Testis (tissue), 3 donors: Measurements from ENCODE around the gene HAO2. TPM values are rescaled to one million over a fixed set of nuclear protein-coding genes. Genes with fewer than 3 reads are reported as not detected.

Experiments used
- DNase-seq: peaks from one replicate; pipeline ENCODE4 v3.0.0-alpha.2; 2019
- H3K27ac ChIP-seq, 2 donors: fragments of 200-600 bp; sonication (generic); one replicate each; pipeline ENCODE4 v1.5.1; 2019
- H3K27me3 ChIP-seq: fragments of 200-600 bp; sonication (generic); one replicate; pipeline ENCODE4 v1.5.1; 2019
- H3K36me3 ChIP-seq: fragments of 200-600 bp; sonication (generic); one replicate; pipeline ENCODE4 v1.5.1; 2017; ENCODE audit warnings: low read depth; ENCODE audit errors: missing control alignments
- H3K4me1 ChIP-seq: fragments of 200-600 bp; sonication (generic); one replicate; pipeline ENCODE4 v1.5.1; 2019
- H3K4me3 ChIP-seq, 2 donors: fragments of 200-600 bp; sonication (generic); one replicate each; pipeline ENCODE4 v1.5.1; 2017 to 2019
- H3K9me3 ChIP-seq: fragments of 200-600 bp; sonication (generic); one replicate; pipeline ENCODE4 v1.5.1; 2017
- POLR2A ChIP-seq: fragments of 450-650 bp; IDR thresholded peaks from one replicate; pipeline ENCODE4 v1.6.1; 2017; ENCODE audit warnings: antibody characterized with exemption, mild to moderate bottlenecking, moderate library complexity
- WGBS, 2 donors: methylation state at CpG; one replicate each; pipeline ENCODE4 v1.1.5; 2018; 5-methylcytosine and 5-hydroxymethylcytosine counted together
- intact Hi-C: fragments of 100-400 bp; cut with DNase I; formaldehyde crosslinking; loops from one replicate; pipeline ENCODE4 v1.15.1; 2023; ENCODE audit warnings: low total_unique reads
- polyA plus RNA-seq: library from polyadenylated mRNA; stranded (reverse); fragments of 350-450 nt; fragmentation: Illumina TruSeq; extraction: RNeasy Lipid Tissue Mini Kit (QIAGEN cat#74804); gene quantifications from one replicate; pipeline ENCODE4 v1.2.3, GENCODE V29; 2014; ENCODE audit warnings: low read depth, low replicate concordance; ENCODE audit not compliant: insufficient read depth
- total RNA-seq, 2 donors: library from RNA; depleted of rRNA; stranded (reverse); fragments of >200 nt; gene quantifications; one replicate each; pipeline ENCODE4 v1.2.3, GENCODE V29; 2016
- TF ChIP-seq, protein P1 (sequence below), 3 experiments: fragments of 450-650 bp in 2 of 3; fragments of 200-600 bp in 1 of 3; sonication (generic) in 1 of 3; IDR thresholded peaks; one replicate each; pipeline ENCODE4 v1.5.1; 2016 to 2019; ENCODE audit warnings: antibody characterized with exemption in 3 of 3, mild to moderate bottlenecking in 2 of 3, moderate library complexity in 1 of 3

The HAO2 gene
- total and polyA plus RNA-seq, 3 donors from 2014 or later: not detected

DNA sequence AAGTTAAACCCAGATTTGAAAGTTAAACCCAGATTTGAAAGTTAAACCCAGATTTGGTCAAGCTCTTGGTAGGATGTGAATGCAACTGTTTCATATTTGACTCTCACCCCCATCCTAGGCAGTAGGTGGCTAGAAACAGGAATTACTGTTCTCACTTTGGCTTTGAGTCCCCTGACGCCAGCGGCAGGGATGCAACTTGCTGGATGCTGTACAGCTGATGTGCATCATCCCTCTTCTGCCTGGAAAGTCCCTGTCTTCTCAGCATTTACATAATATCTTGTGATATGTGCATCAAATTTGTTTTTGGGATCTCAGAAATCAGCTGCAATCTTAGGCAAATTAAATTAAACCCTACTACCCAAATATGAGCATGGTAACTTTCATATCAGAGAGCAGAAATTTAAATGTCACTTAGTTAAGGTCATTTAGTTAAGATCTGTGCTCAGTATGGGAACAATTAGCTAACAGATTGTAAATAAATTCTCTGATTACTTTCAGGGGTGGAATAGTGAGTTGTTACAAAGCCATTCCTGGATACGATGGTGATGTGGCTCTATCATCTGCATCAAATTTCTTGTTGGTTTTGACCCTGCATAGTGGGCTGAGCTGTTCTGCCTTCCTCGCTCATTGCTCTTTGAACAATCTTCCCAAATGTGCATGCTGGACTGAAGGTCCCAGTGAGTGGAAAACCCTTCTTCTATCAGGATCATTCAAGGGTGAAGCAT, 6.8 kb upstream of the HAO2 start:
- WGBS, 2 donors: 84 to 93% methylated on average over 4 of the region's 4 CpGs
- no peak for TF ChIP-seq POLR2A
- TF ChIP-seq, protein P1, sequence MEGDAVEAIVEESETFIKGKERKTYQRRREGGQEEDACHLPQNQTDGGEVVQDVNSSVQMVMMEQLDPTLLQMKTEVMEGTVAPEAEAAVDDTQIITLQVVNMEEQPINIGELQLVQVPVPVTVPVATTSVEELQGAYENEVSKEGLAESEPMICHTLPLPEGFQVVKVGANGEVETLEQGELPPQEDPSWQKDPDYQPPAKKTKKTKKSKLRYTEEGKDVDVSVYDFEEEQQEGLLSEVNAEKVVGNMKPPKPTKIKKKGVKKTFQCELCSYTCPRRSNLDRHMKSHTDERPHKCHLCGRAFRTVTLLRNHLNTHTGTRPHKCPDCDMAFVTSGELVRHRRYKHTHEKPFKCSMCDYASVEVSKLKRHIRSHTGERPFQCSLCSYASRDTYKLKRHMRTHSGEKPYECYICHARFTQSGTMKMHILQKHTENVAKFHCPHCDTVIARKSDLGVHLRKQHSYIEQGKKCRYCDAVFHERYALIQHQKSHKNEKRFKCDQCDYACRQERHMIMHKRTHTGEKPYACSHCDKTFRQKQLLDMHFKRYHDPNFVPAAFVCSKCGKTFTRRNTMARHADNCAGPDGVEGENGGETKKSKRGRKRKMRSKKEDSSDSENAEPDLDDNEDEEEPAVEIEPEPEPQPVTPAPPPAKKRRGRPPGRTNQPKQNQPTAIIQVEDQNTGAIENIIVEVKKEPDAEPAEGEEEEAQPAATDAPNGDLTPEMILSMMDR (IDR thresholded peaks at IDR 0.05): no peak
- H3K27me3 ChIP-seq: no peaks in the 10 kb centered on the region
- intact Hi-C loops: loop anchor here (10.0 kb wide), 1 partner anchor 67 kb away; no protein-coding TSS in a partner anchor
- H3K4me3 ChIP-seq: no peak overlapping the region
- H3K4me1 ChIP-seq: no peaks in the 10 kb centered on the region
- H3K27ac ChIP-seq: no peak overlapping the region
- no peaks in the 10 kb centered on the region for H3K36me3 ChIP-seq
- H3K9me3 ChIP-seq: no peaks in the 10 kb centered on the region
- no peak for DNase-seq

GRCh38 chr1:119363162-119363561, 5.4 kb upstream of the HAO2 start:
- no peaks in the 10 kb centered on the region for H3K9me3 ChIP-seq
- WGBS, 2 donors: 91 to 93% methylated on average over 7 of the region's 7 CpGs
- H3K4me3 ChIP-seq: no peak overlapping the region
- no peak for DNase-seq
- H3K27me3 ChIP-seq: no peaks in the 10 kb centered on the region
- no peak for TF ChIP-seq POLR2A
- TF ChIP-seq, protein P1 (IDR thresholded peaks at IDR 0.05): no peak
- intact Hi-C loops: loop anchor here (10.0 kb wide), 1 partner anchor 68 kb away; no protein-coding TSS in a partner anchor
- no peak overlapping the region for H3K27ac ChIP-seq
- H3K4me1 ChIP-seq: no peaks in the 10 kb centered on the region
- no peaks in the 10 kb centered on the region for H3K36me3 ChIP-seq

GRCh38 chr1:119364640-119365039, 3.9 kb upstream of the HAO2 start:
- Histone ChIP-seq H3K27me3 (no peaks in the 10 kb centered on the region), H3K4me3 (no peak overlapping the region), H3K9me3 (no peaks in the 10 kb centered on the region), H3K36me3 (no peaks in the 10 kb centered on the region), H3K27ac (no peak overlapping the region), H3K4me1 (no peaks in the 10 kb centered on the region)
- TF ChIP-seq POLR2A: no peak
- TF ChIP-seq, protein P1 (IDR thresholded peaks at IDR 0.05): no peak
- WGBS, 2 donors: 79 to 84% methylated on average over 4 of the region's 4 CpGs
- no peak for DNase-seq
- intact Hi-C loops: loop anchor here (10.0 kb wide), 1 partner anchor 70 kb away; no protein-coding TSS in a partner anchor

DNA sequence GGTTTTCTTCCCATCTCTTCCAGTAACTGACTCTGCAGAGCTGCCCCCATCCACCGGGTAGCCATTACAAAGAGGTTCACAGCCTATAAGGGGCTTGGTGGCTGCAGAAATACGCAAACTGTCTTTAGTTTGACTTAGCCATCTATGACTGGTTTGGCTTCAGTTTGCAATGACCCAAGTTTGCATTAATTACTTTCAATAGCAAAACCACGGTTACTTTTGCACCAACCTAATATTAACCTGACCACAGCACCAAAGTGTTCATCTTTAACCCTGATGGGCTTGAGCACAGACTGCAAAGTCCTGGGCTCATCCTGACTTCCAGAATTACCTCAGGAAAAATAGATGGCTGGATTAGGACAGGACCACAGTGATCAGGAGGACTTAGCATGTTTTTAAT, 2.2 kb upstream of the HAO2 start:
- Histone ChIP-seq H3K27ac (no peak overlapping the region), H3K27me3 (no peaks in the 10 kb centered on the region), H3K4me1 (no peaks in the 10 kb centered on the region), H3K36me3 (no peaks in the 10 kb centered on the region), H3K9me3 (no peaks in the 10 kb centered on the region), H3K4me3 (no peak overlapping the region)
- no peak for DNase-seq
- WGBS, 2 donors: 90 to 92% methylated on average over 3 of the region's 3 CpGs
- intact Hi-C loops: loop anchor here (10.0 kb wide), 1 partner anchor 72 kb away; no protein-coding TSS in a partner anchor
- TF ChIP-seq, protein P1 (IDR thresholded peaks at IDR 0.05): no peak
- TF ChIP-seq POLR2A: no peak
